Pons (tissue), 1 donor: Measurements from ENCODE around the gene PUM2.
"Not testable (repeated sequence)": the region's sequence is repeated elsewhere in the genome, so short reads cannot be mapped to it uniquely, and the experiment has no call there.

Experiments used
- DNase-seq: peaks from one replicate; pipeline ENCODE4 v3.0.0-alpha.2; 2016; ENCODE audit warnings: low spot score

Gene PUM2, protein sequence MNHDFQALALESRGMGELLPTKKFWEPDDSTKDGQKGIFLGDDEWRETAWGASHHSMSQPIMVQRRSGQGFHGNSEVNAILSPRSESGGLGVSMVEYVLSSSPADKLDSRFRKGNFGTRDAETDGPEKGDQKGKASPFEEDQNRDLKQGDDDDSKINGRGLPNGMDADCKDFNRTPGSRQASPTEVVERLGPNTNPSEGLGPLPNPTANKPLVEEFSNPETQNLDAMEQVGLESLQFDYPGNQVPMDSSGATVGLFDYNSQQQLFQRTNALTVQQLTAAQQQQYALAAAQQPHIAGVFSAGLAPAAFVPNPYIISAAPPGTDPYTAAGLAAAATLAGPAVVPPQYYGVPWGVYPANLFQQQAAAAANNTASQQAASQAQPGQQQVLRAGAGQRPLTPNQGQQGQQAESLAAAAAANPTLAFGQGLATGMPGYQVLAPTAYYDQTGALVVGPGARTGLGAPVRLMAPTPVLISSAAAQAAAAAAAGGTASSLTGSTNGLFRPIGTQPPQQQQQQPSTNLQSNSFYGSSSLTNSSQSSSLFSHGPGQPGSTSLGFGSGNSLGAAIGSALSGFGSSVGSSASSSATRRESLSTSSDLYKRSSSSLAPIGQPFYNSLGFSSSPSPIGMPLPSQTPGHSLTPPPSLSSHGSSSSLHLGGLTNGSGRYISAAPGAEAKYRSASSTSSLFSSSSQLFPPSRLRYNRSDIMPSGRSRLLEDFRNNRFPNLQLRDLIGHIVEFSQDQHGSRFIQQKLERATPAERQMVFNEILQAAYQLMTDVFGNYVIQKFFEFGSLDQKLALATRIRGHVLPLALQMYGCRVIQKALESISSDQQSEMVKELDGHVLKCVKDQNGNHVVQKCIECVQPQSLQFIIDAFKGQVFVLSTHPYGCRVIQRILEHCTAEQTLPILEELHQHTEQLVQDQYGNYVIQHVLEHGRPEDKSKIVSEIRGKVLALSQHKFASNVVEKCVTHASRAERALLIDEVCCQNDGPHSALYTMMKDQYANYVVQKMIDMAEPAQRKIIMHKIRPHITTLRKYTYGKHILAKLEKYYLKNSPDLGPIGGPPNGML

DNA sequence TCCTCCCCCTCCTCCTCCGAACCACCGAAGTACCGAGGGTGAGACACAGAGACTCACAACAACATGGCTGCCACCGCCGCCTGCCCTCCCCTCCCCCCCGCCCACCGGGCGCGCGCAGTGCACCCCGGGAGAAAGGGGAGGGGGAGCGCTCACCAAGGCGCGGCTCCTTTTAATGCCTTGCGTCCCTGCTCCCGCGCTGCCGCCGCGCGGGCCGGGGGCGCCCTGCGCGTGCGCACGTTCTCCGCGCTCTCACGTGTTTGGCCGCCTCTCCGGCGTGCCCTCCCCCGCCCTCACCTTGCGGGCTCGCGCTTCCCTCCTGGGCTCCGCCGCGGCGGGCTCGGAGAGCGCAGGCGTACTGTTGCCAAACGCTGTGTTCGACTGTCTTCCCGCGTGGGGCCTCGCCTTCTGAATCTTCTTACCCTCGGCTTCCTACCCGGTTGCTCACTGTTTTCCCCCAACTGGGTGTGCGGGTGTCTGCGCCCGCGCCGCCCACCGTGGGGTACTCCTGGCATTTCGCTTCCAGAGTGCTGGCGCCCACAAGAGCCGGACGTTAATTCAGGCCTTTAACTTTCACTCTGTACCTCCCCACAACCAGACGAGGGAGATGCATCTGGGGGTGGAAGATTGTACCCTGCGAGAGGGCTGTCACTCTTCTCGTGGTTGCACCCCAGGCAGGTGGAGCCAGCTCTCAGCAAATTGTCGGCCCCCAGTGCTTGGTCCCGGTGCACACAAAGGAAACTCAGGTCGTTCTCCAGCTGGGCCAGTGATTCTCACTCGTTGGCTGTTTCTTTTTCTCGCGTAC, at the start of gene PUM2:
PUM2 (minus strand) TSS at position 92 of the 802 bp plus-strand sequence. CDS start 23,484 bp downstream, outside the sequence.
- peak; percentile 90 for DNase-seq

GRCh38 chr2:20400306-20400705, 49.7 kb upstream of the PUM2 start:
- no peak for DNase-seq

DNA sequence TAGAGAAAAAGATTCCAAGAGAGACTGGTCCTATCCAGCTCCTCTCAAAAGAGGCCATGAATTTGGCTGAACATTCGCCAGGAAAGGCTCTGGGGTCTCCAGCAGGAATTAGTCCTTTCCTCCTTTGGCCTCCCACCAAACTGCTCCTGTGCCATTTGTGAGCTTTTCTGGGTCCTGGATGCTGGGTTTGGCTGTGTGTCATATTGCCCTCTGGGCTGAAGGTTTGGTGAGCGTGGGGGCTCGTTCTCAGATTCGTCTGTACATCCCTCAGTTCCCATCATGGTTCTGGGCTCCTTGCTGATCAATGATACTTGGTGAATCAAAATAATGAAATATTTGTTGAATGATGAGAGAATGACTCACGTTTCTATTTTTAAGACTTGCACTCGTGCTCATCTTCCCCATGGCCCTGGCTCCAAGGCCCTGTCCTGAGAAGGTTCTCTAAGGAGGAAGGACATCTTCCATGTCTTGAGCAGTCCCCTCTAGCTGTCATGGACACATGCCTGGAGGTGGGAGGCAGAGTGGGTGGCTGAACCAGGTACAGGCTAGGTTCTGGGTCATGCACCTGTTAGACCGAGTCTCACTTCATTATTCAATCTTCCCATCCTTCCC, 48.4 kb upstream of the PUM2 start:
- DNase-seq: no peak

DNA sequence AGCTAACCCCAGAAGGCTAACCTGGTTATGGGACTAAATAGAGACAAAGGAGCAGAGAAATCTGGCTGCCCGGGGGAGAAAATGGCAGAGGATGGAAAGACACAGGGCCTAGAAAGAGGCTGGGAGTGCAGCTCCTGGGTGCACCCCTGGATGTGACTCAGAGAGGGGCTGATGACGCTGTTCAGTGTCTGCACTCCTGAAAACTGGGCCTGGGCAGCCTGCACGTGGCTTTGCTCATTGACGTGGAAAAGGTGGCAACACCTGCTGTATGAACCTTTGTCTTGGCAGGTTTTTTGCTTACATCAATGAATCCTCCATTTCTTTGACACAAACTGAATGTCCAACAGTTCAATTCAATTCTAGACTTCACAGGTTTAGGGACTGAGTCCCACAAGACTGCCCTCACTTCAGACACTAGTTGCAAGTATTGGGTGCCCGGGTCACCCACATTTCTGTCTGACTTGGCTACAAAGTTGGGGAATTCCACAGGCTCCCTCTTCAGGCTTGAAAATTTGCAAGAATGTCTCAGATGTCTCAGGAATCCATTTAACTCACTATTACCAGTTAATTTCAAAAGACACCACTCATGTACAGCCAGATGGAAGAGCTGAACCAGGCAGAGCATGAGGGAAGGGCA, 47.3 kb upstream of the PUM2 start:
- DNase-seq: no peak

GRCh38 chr2:20396356-20397000, 45.8 kb upstream of the PUM2 start:
- no peak for DNase-seq

GRCh38 chr2:20393986-20394385, 43.3 kb upstream of the PUM2 start:
- no peak for DNase-seq

DNA sequence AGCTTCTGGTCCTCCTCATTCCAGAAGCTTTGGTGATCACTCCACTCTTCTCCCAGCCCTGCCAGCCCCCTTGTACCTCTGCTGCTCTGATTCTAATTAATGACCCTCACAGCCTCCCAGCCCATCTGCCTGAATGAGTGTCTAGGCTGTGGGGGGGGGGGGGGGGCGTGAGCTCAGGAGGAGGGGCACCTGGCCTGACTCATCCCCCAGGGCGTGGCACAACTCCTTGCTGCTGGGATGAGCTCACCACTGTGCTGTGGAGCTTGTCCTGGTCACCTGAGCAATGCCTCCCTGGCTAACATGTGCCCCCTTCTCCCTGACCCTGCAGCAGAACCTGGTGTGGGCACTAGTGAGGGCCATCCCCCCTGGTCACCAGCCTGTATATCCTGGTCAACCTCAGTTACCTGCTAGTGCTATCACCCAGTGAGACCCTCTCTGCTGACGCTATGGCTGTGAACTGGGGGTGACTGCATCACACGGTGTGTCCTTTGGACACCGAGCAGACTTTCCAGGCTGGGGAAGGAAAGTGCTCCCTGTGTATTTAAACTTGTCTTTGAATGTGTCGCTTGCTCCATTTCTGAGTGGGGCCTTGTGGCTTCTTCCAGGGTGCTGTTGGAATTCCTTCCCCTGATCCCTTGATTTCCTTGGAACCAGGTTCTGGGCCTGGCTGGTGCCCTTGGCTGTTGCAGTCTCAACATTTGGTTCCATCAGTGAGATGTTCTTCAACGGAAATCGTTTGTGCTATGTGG, 41.5 kb upstream of the PUM2 start:
- no peak for DNase-seq

DNA sequence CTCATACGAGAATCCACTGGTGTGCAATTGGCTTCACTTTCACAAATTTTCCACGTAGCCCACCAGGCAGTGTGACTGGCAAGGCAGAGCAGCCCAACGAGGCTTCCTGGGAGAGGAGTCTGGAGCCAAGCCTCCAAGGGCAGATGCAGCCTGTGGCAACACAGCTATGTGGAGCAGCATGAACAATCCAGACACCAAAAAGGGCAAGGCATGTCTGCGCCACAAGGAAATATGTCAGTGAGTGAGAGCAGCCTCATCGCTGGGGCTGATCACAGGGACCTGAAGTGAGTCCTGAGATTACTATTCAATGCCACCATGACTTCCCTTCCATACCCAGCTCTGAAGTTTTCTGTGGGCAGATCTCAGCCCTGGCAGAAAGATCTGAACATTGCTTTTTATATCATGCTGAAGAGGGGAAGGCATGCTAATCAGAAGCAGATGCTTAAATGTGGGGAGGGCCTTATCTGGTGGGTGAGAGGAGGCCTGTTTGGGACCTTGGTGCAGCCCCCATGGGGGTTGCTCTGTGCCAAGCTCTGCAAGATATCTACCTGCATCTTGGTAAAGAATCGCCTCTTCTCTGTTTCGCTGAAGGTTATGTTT, 40.0 kb upstream of the PUM2 start:
- DNase-seq: no peak

- DNase-seq: no peak
Measured at GRCh38 chr2:20384953-20385352, 34.3 kb upstream of the PUM2 start.

GRCh38 chr2:20382965-20383810, 32.5 kb upstream of the PUM2 start:
- no peak for DNase-seq

DNA sequence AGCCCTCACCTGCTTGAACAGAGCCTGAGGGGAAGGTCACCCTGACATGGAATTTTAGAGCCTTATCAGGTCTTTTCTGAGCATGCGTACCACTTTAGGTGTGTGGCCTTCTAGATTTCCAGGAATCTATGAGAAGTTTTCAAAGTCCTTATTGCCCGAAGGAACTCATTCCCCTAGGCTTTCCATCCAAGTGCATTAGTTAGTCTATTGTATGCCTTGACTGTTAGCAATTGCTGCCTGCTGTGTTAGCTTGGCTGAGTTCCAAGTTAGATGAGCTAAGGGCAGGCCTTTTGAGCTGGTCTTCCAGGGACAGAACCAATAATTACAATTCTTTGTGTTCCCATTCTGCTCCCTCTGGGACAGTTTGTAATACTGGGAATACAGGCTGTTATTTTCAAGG, 30.8 kb upstream of the PUM2 start:
- DNase-seq: peak; percentile 95

DNA sequence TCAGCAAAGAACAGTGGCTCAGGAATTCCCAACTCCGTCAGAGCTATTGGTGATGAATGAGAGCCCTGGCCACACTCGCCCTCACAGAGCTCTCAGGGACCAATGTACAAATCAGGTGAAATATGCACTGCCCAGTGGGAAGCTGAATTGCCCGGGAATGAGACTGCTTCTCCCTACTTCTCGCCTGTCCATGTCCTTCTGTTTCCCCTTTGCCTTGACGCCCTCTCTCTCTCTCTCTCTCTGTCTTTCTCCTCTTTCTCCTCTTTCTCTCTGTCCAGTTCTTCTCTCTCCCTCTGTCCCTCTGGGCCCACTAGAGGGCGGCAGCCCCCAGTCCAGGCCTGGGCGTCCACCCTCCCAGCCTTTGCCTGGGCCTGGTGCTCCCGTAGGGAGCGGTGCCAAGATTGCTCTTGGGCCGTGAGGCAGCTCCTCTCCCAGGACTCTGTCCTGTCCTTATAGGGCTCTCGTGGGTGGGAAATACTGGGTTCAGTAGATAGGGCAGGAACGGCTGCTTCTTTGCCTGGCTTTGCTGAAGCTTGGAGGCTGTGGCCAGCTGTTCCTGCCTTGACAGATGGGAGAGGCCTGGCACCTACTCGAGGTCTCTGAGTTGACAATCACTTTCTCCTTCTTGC, 28.4 kb upstream of the PUM2 start:
- peak; percentile 92 for DNase-seq

GRCh38 chr2:20378341-20378740, 27.7 kb upstream of the PUM2 start:
- DNase-seq: no peak

DNA sequence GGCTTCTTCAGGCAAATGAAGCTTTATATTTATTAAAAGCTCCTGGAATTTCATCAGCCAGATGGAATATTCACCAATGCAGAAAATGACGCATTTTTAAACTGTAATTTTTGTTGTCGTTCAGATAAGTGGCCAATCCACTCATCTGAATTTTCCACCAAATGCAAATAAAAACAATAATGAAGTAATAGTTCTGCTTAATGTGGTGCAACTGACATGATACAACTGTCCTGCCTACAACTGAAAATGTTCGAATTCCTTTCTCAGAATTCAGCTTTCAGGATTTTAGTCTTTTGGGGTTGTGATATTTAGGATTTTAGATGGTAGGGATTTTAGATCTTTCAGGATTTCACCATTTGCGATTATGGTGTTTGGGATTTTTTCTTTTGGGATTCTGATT, 27.1 kb upstream of the PUM2 start:
- DNase-seq: no peak

GRCh38 chr2:20374982-20375381, 24.3 kb upstream of the PUM2 start:
- not testable (repeated sequence) for DNase-seq

DNA sequence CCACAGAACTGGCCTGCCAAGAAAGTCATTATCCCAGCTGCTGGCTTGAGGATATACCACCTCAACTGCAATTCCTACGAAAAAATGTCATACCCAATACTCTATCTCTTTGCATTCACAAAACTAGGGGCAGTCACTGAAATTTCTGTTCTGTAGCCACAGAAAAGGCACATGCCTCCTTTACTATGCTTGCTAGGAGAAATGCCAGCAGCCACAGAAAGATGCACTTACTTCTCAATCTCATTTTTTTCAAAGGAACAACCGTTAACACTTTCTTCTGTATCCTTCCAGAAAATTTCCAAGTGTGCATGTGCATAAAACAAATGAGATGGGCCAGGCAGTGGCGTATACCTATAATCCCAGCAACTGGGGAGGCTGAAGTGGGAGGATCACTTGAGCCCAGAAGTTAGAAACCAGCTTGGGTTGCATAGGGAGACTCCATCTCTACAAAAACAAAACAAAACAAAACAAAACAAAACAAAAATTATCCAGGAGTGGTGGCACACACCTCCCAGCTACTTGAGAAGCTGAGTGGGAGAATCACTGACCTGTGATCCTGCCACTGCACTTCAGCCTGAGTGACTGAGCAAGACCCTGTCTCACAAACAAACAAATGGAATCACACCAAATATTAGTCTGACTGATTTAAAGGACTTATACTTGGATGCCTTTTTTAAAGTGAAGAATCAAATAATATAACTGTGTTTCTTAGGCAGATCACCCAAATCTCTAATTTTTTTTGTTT, 22.4 kb upstream of the PUM2 start:
- DNase-seq: no peak
